ENCODE data around the gene WDCP. TPM values are rescaled to one million over a fixed set of nuclear protein-coding genes. Genes with fewer than 3 reads are reported as not detected.

WDCP gene
- total RNA-seq, 1 experiment from 2014 or later: 36.9 TPM

DNA sequence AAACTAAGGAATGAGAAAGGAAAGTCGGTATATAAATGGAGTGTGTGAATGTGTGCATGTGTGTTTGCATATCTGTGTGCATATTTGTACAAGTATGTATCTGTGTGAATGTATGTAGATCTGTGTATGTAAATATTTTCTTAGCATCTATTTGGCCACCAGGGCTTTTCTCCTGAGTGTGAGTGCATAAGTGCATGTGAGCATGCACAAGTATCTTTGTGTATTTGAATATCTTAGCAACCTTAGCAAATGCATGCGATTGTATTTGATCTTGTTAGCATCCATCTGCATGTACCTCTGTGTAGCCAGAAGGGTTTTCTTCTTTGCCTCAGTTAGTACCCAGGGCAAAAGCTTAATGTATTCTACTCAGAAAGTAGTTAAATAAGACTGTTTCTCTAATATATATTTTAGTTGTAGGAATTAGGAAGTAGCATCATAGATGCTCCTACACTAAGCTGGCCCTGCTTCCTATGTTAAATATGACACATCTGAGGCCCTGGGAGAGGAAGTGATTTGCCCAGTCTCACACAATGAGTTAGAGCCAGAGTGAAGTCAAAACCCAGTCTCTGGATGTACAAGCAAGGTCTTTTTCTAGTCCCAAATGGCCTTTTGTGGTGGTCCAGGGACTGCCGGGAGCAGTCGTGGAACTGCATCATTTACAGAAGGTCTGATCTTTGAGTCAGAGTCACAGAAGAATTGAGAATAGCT is 11.5 kb upstream of the WDCP start:
- Histone ChIP-seq H3K79me1 (ENCODE audit: insufficient read depth, low read depth, low read length, poor library complexity, severe bottlenecking) (no peaks in the 10 kb centered on the region), H3K14ac (ENCODE audit: insufficient read depth, low read length) (no peak overlapping the region), H3K18ac (ENCODE audit: insufficient read length, low read depth, low read length) (no peak overlapping the region), H3K9me3 (ENCODE audit: control insufficient read depth, low read depth, low read length) (no peaks in the 10 kb centered on the region), H3K9ac (ENCODE audit: extremely low read depth, insufficient read length, low read length) (no peak overlapping the region), H3T11ph (ENCODE audit: low read length) (no peak overlapping the region), H3K27ac (ENCODE audit: insufficient read length, low read depth, low read length) (no peak overlapping the region), H2BK120ac (ENCODE audit: low read depth, low read length, poor library complexity, severe bottlenecking) (no peak overlapping the region), H2AK5ac (ENCODE audit: insufficient read length, low read length) (no peak overlapping the region), H3K56ac (ENCODE audit: insufficient read length, low read depth, low read length) (no peak overlapping the region), H3K4me1 (ENCODE audit: insufficient read depth, low read length) (no peaks in the 10 kb centered on the region), H2BK5ac (ENCODE audit: insufficient read length, low read length) (no peak overlapping the region), H4K5ac (ENCODE audit: insufficient read length, low read depth, low read length) (no peak overlapping the region), H4K20me1 (ENCODE audit: control insufficient read depth, insufficient read depth, insufficient read length) (no peaks in the 10 kb centered on the region), H4K91ac (ENCODE audit: insufficient read length, low read depth, low read length) (no peak overlapping the region), H2BK15ac (ENCODE audit: low read depth, low read length) (no peak overlapping the region), H3K79me2 (ENCODE audit: insufficient read depth, low read length) (no peaks in the 10 kb centered on the region), H2BK20ac (ENCODE audit: low read depth, low read length, poor library complexity, severe bottlenecking) (no peak overlapping the region), H4K8ac (replicated peaks; ENCODE audit: insufficient read length, low read depth, low read length) (no peak overlapping the region), H3K4me2 (ENCODE audit: insufficient read depth, insufficient read length, low read length) (no peak overlapping the region), H3K4ac (ENCODE audit: low read depth, low read length) (no peak overlapping the region), H2BK12ac (ENCODE audit: insufficient read length, low read depth, low read length) (no peak overlapping the region), H3K23me2 (ENCODE audit: insufficient read length, low read depth, low read length, poor library complexity, severe bottlenecking) (no peaks in the 10 kb centered on the region), H3K27me3 (ENCODE audit: insufficient read depth, low read length) (no peaks in the 10 kb centered on the region), H3K23ac (ENCODE audit: insufficient read length, low read depth, low read length) (no peak overlapping the region), H2AFZ (ENCODE audit: low read length) (no peak overlapping the region)
- DNase-seq: no peak
- no CpG with 5 or more reads among the region's 4 CpGs for WGBS (ENCODE audit: extremely low coverage, insufficient read length, low lambda C conversion rate)
- Mint-ChIP-seq H3K36me3 (ENCODE audit: insufficient read depth in 1 of 3, low read depth in 3 of 3) (peaks cover 23 to 51% (median 40%) of the 10 kb centered on the region in 3 experiments), H3K4me3 (no peak overlapping the region), H3K4me1 (peaks cover 0 to 3% of the 10 kb centered on the region in 2 experiments; a peak in 2 of 4 replicates), H3K27me3 (ENCODE audit: low read depth) (no peaks in the 10 kb centered on the region), H3K27ac (no peak overlapping the region), H3K9me3 (no peaks in the 10 kb centered on the region)
- TF ChIP-seq CTCF (conservative IDR thresholded peaks at IDR 0.05): no peak
